Uterus (tissue), 4 donors: ENCODE results near the gene CFAP161. TPM values are rescaled to one million over a fixed set of nuclear protein-coding genes. Genes with fewer than 3 reads are reported as not detected.
A peak's percentile ranks its signal among the peaks of the same experiment; 100 is the strongest.

Experiments used
- DNase-seq, 2 donors: peaks; one replicate each; pipeline ENCODE4 v3.0.0-alpha.2; 2019 to 2020
- H3K27ac ChIP-seq, 2 donors: fragments of 200-600 bp; sonication (generic); 1 replicate in 1 of 2; 2 replicates in 1 of 2; pipeline ENCODE4 v1.5.1; 2016 to 2018
- H3K27me3 ChIP-seq, 2 donors: fragments of 200-600 bp; sonication (generic); one replicate each; pipeline ENCODE4 v1.5.1; 2018 to 2019; ENCODE audit warnings: control low read depth in 1 of 2
- H3K36me3 ChIP-seq, 2 donors: fragments of 200-600 bp; sonication (generic); one replicate each; pipeline ENCODE4 v1.5.1; 2019; ENCODE audit warnings: control low read depth in 1 of 2
- H3K4me1 ChIP-seq, 2 donors: fragments of 200-600 bp; sonication (generic); one replicate each; pipeline ENCODE4 v1.5.1; 2018 to 2019; ENCODE audit warnings: control low read depth in 1 of 2
- H3K4me3 ChIP-seq, 2 donors: fragments of 200-600 bp; sonication (generic); 1 replicate in 1 of 2; 2 replicates in 1 of 2; pipeline ENCODE4 v1.5.1; 2018 to 2019; ENCODE audit warnings: mild to moderate bottlenecking in 1 of 2
- H3K9me3 ChIP-seq, 2 donors: fragments of 200-600 bp; sonication (generic); one replicate each; pipeline ENCODE4 v1.5.1; 2019; ENCODE audit warnings: control low read depth in 1 of 2
- POLR2A ChIP-seq, 2 donors: fragments of 450-650 bp; IDR thresholded peaks; one replicate each; pipeline ENCODE4 v1.6.1; 2016; ENCODE audit warnings: antibody characterized with exemption in 2 of 2, mild to moderate bottlenecking in 1 of 2, moderate library complexity in 1 of 2
- intact Hi-C: fragments of 100-400 bp; cut with DNase I; formaldehyde crosslinking; loops from one replicate; pipeline ENCODE4 v1.15.1; 2023; ENCODE audit warnings: low total_unique reads
- total RNA-seq, 4 donors: library from RNA; depleted of rRNA in 3 of 4; stranded (reverse); fragments of >200 nt in 3 of 4; gene quantifications; one replicate each; pipeline versions ENCODE4 v1.1.0 to v1.2.4, GENCODE V29; 2014 to 2023
- TF ChIP-seq, protein P1 (sequence below), 4 experiments: fragments of 200-600 bp in 2 of 4; fragments of 450-650 bp in 2 of 4; sonication (generic) in 2 of 4; IDR thresholded peaks; one replicate each; pipeline ENCODE4 v1.5.1; 2016 to 2019; ENCODE audit warnings: antibody characterized with exemption in 4 of 4, mild to moderate bottlenecking in 2 of 4, moderate library complexity in 1 of 4
- donor health status: DM: yes; HTN: yes; CAD: no.

Gene CFAP161
- total RNA-seq, 4 donors from 2014 or later, result 2.8 to 3.3 TPM; not detected in 2

DNA sequence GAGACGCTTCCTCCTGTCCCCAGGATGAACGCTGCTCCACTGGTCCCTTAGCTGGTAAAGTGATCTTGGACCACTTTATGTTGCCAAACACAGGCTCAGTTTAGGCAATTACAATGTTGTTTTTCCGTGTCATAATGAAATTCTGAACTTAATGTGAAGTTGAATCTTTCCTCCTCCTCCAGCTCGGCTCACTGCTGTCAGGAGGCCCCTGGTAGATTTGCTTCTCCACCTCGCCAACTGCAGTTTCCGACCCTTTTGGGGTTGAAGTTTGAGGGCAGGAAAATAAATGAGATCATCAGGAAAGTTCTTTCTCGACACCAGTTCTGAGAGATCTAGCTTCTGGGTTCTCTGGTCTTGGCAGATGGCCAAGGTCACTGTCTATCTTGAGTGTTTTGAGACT, 27.8 kb downstream of the CFAP161 start:
- peaks cover 5 to 7% of the 10 kb centered on the region in 2 donors for H3K4me1 ChIP-seq
- H3K36me3 ChIP-seq, result no peaks in the 10 kb centered on the region
- DNase-seq, result no peak
- no peaks in the 10 kb centered on the region for H3K27me3 ChIP-seq
- intact Hi-C loops, result no loop called here
- H3K27ac ChIP-seq, result peak overlapping the region in 1 of 2 donors; percentile 51
- H3K4me3 ChIP-seq, result no peak overlapping the region
- no peaks in the 10 kb centered on the region for H3K9me3 ChIP-seq
- TF ChIP-seq, protein P1, sequence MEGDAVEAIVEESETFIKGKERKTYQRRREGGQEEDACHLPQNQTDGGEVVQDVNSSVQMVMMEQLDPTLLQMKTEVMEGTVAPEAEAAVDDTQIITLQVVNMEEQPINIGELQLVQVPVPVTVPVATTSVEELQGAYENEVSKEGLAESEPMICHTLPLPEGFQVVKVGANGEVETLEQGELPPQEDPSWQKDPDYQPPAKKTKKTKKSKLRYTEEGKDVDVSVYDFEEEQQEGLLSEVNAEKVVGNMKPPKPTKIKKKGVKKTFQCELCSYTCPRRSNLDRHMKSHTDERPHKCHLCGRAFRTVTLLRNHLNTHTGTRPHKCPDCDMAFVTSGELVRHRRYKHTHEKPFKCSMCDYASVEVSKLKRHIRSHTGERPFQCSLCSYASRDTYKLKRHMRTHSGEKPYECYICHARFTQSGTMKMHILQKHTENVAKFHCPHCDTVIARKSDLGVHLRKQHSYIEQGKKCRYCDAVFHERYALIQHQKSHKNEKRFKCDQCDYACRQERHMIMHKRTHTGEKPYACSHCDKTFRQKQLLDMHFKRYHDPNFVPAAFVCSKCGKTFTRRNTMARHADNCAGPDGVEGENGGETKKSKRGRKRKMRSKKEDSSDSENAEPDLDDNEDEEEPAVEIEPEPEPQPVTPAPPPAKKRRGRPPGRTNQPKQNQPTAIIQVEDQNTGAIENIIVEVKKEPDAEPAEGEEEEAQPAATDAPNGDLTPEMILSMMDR (IDR thresholded peaks at IDR 0.05), result no peak
- TF ChIP-seq POLR2A (IDR thresholded peaks at IDR 0.05), result no peak

DNA sequence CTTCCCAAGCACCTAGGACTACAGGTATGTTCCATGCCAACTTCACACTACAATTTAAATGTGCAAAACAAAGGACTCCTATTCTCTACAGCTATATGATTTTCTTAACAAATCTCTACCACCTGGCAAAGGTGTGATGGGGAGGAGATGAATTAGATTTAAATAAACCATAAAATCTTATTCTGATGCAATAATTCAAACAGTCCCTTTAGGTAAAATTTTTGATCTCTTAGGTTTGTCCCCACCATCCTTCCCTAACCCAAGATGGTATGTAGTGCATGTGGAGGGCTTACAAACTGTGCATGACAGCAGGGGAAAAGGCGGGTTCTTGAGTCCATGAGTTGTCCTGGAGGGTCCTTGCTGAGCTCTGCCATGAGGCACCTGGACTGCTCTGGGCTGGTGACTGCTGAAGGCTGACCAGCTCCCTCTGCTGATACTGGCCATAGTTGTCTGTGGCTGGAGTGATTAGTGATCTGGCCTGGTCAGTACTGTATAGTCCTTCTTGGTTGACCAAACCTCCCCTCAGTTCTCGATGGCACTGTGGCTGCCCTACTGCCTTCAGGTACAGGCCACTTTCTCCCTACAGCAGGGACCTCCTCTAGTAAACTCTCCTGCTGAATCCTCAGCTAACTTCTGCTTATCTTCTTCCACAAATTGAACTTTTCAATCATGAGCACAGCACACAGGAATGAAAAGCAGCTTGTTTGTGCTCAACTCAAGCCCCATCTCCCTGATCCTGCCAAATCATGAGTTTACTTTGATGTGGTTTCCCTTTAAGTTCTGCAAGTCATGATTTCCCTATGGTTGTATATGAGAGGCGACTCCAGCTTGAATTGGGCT, 30.1 kb downstream of the CFAP161 start:
- intact Hi-C loops, result no loop called here
- Histone ChIP-seq H3K9me3 (no peaks in the 10 kb centered on the region), H3K4me1 (peaks cover 7 to 10% of the 10 kb centered on the region in 2 donors), H3K4me3 (no peak overlapping the region), H3K27me3 (no peaks in the 10 kb centered on the region), H3K36me3 (no peaks in the 10 kb centered on the region), H3K27ac (peak overlapping the region; percentile 3 to 28)
- DNase-seq, result no peak
- no peak for TF ChIP-seq POLR2A (IDR thresholded peaks at IDR 0.05)
- TF ChIP-seq, protein P1 (IDR thresholded peaks at IDR 0.05), result no peak

DNA sequence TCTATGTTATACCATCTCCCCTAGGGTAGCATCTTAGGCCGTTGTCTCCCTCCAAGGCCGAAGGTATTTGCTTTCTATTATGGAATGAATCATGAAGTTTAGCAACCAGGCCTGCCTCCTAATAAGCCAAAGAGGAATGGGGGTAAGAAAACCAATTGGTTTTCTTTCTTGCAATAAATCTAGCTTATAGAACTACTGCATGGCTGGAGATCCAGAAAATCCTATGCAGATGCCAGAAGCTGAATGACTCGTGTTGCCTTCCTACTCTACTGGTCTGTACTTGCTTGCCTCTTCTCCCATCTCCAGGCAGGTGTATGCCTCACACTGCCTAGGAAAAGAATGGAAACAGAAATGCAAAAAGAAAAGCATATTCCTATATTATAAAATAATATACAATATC, 31.5 kb downstream of the CFAP161 start:
- Histone ChIP-seq H3K36me3 (no peaks in the 10 kb centered on the region), H3K27me3 (no peaks in the 10 kb centered on the region), H3K27ac (no peak overlapping the region), H3K4me1 (peaks cover 3 to 10% of the 10 kb centered on the region in 2 donors), H3K4me3 (no peak overlapping the region), H3K9me3 (no peaks in the 10 kb centered on the region)
- intact Hi-C loops, result no loop called here
- DNase-seq, result no peak
- TF ChIP-seq, protein P1 (IDR thresholded peaks at IDR 0.05), result no peak
- TF ChIP-seq POLR2A (IDR thresholded peaks at IDR 0.05), result no peak

GRCh38 chr15:81166636-81167305, 32.7 kb downstream of the CFAP161 start:
- Histone ChIP-seq H3K36me3 (no peaks in the 10 kb centered on the region), H3K27ac (peak overlapping the region; percentile 39 to 59), H3K4me1 (peaks cover 0 to 10% of the 10 kb centered on the region in 2 donors), H3K9me3 (no peaks in the 10 kb centered on the region), H3K27me3 (no peaks in the 10 kb centered on the region), H3K4me3 (no peak overlapping the region)
- intact Hi-C loops, result no loop called here
- TF ChIP-seq, protein P1 (IDR thresholded peaks at IDR 0.05), result no peak
- TF ChIP-seq POLR2A (IDR thresholded peaks at IDR 0.05), result no peak
- DNase-seq, result no peak

DNA sequence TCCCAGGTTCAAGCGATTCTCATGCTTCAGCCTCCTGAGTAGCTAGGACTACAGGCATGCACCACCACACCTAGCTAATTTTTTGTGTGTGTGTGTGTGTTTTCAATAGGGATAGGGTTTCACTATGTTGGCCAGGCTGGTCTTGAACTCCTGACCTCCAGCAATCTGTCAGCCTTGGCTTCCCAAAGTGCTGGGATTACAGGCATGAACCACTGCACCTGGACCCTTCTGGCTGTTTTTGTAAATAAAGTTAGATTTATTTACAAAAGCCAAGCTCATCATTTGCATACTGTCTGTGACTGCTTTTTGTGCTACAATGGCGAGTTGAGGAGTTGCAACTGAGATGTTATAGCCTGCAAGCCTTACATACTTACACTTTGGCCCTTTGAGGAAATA, 34.1 kb downstream of the CFAP161 start:
- no peak for DNase-seq
- H3K27ac ChIP-seq, result no peak overlapping the region
- H3K4me3 ChIP-seq, result no peak overlapping the region
- peaks cover 0 to 10% of the 10 kb centered on the region in 2 donors for H3K4me1 ChIP-seq
- TF ChIP-seq POLR2A (IDR thresholded peaks at IDR 0.05), result no peak
- TF ChIP-seq, protein P1 (IDR thresholded peaks at IDR 0.05), result no peak
- H3K9me3 ChIP-seq, result no peaks in the 10 kb centered on the region
- no peaks in the 10 kb centered on the region for H3K36me3 ChIP-seq
- intact Hi-C loops, result no loop called here
- H3K27me3 ChIP-seq, result no peaks in the 10 kb centered on the region
